ENCODE measurements around the gene REXO2. TPM values are rescaled to one million over a fixed set of nuclear protein-coding genes. Genes with fewer than 3 reads are reported as not detected.

The REXO2 gene
- 80.3 TPM for total RNA-seq

GRCh38 chr11:114439229-114440120 is at the start of gene REXO2:
REXO2 (plus strand) TSS chr11:114439467; CDS start chr11:114439529, 62 bp downstream.
- peak; percentile 97 for DNase-seq (ENCODE audit: low spot score)

GRCh38 chr11:114392735-114393667 is 46.3 kb upstream of the REXO2 start:
- DNase-seq (ENCODE audit: low spot score): no peak

- DNase-seq (ENCODE audit: low spot score): no peak
Observed at GRCh38 chr11:114395736-114396135, 43.5 kb upstream of the REXO2 start.

DNA sequence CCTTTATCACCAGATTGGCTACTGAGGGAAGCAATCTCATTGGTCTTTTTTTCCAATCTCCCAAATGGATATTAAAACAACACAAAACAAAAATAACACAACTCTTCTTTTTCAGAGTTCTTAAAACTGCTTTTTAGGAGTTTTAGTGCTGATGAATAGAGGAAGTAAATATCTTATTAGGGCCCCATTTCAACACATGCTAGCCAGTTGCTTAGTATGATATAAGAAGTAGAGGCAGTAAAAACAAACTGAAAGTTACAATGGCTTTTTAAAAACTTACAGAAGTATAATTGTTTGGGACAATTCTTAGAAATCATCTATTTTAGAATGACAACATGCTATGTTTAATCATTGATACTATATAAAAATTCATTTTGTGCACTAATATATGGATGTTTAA is 42.4 kb upstream of the REXO2 start:
- no peak for DNase-seq (ENCODE audit: low spot score)

GRCh38 chr11:114397349-114397982 is 41.8 kb upstream of the REXO2 start:
- DNase-seq (ENCODE audit: low spot score): no peak

DNA sequence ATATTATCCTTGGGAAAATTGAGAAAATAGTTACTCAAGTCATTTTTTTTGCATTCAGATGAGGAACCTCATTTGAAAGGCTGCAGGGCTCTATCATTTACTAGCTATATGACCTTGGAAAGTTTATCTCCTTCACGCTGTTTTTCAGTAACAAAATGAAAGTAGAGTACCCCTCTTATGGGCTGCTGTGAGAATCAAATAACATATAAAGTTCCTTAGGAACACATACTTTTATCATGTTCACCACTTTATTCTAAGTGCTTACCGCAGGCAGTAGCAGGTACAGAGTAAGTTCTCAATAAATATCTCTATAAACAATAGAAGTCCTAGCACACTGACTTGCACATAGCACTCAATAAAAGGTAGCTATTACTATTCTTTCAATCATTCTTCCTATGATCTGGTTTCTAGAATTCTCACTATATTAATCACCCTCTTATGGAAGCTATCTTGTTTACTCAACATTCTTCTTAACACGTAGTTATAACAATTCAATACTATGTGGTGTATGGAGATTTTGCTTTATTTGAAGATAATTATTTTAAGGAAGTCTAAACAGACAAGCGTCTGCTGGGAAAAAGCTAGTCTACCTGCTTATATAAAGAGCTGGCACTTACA is 40.9 kb upstream of the REXO2 start:
- no peak for DNase-seq (ENCODE audit: low spot score)

DNA sequence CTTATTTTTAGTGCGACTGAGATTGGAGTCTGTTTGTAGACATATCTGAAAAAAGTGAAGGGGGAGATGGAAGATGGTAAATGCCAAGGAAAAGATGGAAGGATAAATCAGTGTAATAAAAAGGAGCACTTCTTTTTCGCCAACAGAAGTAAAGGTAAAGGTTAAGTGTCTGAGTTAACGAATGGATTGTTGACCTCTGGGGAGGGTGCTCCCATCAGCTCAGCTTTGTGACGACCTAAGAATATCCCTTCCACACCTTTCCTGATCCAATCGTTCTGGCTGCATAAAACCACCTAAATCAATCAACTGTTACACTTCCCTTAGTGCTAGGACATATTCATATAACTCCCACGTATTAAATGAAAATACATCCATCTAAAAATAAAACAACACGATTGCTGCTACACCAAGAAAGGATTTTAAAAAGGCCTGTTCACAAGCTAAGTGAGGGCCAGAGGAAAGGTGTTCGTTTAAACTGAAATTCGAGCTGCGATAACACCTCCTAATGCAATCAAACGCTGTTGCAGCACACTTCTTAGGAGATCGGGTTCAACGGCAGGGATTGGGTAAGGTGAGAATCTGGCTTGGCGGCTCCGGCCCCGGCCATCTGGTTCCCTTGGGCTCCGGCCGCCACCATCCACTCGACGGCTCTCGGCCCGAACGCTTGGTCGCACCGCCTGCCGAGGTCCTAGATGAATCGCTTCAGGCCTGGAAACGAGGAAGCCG is 39.6 kb upstream of the REXO2 start:
- DNase-seq (ENCODE audit: low spot score): no peak

DNA sequence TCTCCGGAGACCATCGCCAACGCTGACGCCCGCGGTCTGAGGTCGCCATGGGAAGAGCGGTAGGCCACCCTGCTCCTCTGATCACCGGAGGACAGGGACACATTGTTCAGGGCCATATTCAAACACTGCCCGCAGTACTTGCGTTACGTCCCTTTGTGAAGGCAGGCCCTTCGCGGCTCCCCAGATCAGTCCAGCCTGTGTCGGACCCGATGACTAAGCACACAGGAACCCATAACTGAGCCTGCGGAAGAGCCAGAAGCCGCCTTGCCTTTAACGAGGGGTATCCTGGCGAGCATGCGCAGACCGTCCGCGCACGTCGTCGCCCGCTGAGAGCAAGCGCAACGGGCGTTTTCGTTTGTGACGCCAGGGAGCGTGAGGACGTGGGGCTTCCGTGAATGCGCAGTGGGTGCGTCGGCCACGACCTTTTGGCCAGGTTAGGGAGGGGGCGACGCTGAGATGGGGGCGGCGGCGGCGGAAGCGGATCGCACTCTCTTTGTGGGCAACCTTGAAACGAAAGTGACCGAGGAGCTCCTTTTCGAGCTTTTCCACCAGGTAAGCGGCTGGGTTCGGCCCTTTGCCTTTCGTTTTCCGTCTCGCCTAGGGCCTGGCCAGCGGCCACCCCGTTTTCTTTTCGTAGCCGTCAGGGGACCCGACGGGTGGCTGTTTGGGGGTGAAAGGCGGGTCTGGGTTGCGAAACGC is 38.9 kb upstream of the REXO2 start, which contains the start of the genes C11orf71 and RBM7:
TSS of gene C11orf71 (minus strand) at position 296 of the 699 bp plus-strand sequence. CDS start at position 116, 180 bp downstream.
TSS of gene RBM7 (plus strand) at position 451 of the 699 bp plus-strand sequence. CDS start at position 457, 6 bp downstream.
- peak; percentile 98 for DNase-seq (ENCODE audit: low spot score)

- no peak for DNase-seq (ENCODE audit: low spot score)
Observed at GRCh38 chr11:114400915-114401223, 38.4 kb upstream of the REXO2 start.

- no peak for DNase-seq (ENCODE audit: low spot score)
Observed at GRCh38 chr11:114401311-114401710, 38.0 kb upstream of the REXO2 start.

DNA sequence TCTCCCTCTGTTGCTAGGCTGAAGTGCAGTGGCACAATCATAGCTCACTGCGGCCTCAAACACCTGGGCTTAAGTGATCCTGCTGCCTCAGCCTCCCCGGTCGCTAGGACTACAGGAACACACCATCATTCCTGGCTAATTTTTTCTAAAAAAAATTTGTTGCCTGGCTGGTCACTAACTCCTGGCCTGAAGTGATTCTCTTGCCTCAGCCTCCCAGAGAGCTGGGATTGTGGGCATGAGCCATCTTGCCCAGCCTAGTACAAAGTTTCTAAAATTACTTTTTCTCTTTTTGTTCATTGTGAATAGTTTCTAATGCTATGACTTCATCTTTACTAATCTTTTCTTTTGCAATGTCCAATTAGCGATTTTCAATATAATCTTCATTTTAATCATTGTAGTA is 26.3 kb upstream of the REXO2 start:
- no peak for DNase-seq (ENCODE audit: low spot score)

DNA sequence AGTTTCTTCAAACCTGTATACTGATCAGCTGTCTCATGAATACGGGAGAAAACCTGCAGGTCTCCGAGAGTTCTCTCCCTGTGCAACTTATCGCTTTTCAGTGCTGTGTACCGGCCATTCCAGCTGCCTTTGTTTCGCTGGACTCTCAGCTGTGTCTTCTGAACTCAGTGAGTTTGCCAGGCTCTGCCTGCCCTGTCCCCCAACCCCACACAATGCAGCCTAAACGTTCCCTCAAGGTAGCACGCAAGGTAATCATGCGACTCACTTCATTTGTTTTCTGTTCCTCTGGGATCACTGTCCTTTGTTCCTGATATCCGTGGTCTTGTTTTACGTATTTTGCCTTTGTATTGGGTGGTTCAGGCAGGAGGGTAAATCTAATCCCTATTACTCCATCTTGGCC is 25.3 kb upstream of the REXO2 start:
- DNase-seq (ENCODE audit: low spot score): no peak

DNA sequence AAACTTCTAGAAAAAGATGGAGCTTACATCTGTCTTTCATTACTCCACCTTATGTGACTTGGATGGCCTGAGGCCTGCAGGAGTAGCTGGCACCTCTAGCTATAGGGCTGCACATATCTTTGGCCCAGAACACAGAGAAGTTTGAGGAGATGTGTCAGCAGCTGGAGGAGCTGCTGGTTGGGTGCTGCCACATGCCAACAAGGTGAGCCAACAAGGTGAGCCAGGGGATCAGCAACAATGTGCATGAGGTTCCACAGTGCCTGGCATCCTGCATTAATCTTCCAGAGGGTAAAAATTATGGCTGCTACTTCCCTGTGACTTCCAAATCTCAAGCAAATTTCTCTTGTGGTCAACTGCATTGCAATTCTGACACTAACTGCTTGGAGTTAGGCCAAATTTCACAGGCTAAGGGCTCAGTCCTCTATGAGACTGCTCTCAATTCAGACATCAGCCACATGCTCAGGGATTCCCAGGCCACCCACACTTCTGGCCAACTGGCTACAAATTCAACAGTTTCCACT is 22.8 kb upstream of the REXO2 start:
- DNase-seq (ENCODE audit: low spot score): no peak

- no peak for DNase-seq (ENCODE audit: low spot score)
Observed at GRCh38 chr11:114426280-114426679, 13.0 kb upstream of the REXO2 start.

- no peak for DNase-seq (ENCODE audit: low spot score)
Observed at GRCh38 chr11:114430290-114430689, 9.0 kb upstream of the REXO2 start.

- no peak for DNase-seq (ENCODE audit: low spot score)
Observed at GRCh38 chr11:114432893-114433292, 6.4 kb upstream of the REXO2 start.

DNA sequence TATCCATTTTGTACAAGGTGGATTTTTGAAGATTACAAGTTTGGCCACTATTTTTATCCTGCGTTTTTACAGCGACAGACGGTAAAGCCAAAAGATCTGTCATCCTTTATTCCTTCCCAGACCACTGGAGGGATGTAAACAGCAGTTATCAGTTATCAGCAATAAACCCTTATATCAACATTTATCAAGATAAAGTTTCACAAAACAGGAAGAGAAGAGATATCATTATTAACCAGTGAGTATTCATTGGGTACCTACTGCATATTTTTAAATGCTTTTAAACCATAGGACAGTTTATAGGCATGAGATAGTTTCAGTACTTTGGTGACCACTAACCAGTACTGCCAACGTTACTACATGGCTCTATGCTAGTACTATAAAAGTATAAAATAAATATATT is 5.9 kb upstream of the REXO2 start:
- no peak for DNase-seq (ENCODE audit: low spot score)

- no peak for DNase-seq (ENCODE audit: low spot score)
Observed at GRCh38 chr11:114438303-114438702, 964 bp upstream of the REXO2 start.

GRCh38 chr11:114440121-114440860 is 1.0 kb downstream of the REXO2 start:
- no peak for DNase-seq (ENCODE audit: low spot score)

Measured in ureter (tissue), 1 donor.